ENCODE data around the gene RECQL5. TPM values are rescaled to one million over a fixed set of nuclear protein-coding genes. Genes with fewer than 3 reads are reported as not detected.

Gene RECQL5
- total and polyA plus RNA-seq, 2 of the 8 experiments (the other 6 are each of a cell fraction or from before 2014, with no cell fraction given) = 15.1 to 41.1 TPM

- H3K36me3 ChIP-seq (ENCODE audit: control insufficient read depth in 2 of 4, insufficient read depth in 4 of 4, low read length in 3 of 4) = no peaks in the 10 kb centered on the region
- WGBS, 2 experiments (ENCODE audit: extremely low coverage in 1 of 2, insufficient coverage in 1 of 2, insufficient read length in 1 of 2, insufficient replicate concordance in 2 of 2, low coverage in 1 of 2, low lambda C conversion rate in 2 of 2, missing lambda C conversion rate in 1 of 2) = 88% methylated on average over 8 of the region's 12 CpGs; no CpG with 5 or more reads in 1 of the 2 experiments
- H3K4me2 ChIP-seq (ENCODE audit: insufficient read depth in 1 of 2, low read depth in 2 of 2, low read length in 2 of 2) = no peak overlapping the region
- H2BK15ac ChIP-seq (ENCODE audit: low read length) = no peak overlapping the region
- POLR2A ChIA-PET (ENCODE audit: partially characterized antibody) = interaction anchor here (0.8 to 2.7 kb wide), 8 partner anchors 9 to 156 kb away, joined by 3 to 9 read pairs (median 4); partner anchors contain the start of gene SMIM5
- FAIRE-seq = no peak
- H2BK20ac ChIP-seq (ENCODE audit: low read length) = no peak overlapping the region
- H3K9me3 ChIP-seq (ENCODE audit: insufficient read depth in 2 of 2, low read depth in 1 of 2, low read length in 1 of 2) = no peaks in the 10 kb centered on the region
- H3K79me2 ChIP-seq (ENCODE audit: control insufficient read depth in 1 of 2, insufficient read depth in 2 of 2, low read length in 2 of 2) = no peaks in the 10 kb centered on the region
- no peaks in the 10 kb centered on the region; a peak in 2 of 7 replicates for H3K27me3 ChIP-seq (replicated peaks in 1 of 4; ENCODE audit: control insufficient read depth in 3 of 4, extremely low read depth in 1 of 4, insufficient read depth in 3 of 4, low read length in 3 of 4)
- no peak overlapping the region for H3K18ac ChIP-seq (ENCODE audit: extremely low read depth, low read length)
- H3K4me3 ChIP-seq (ENCODE audit: extremely low read depth in 1 of 4, insufficient read depth in 2 of 4, low read depth in 3 of 4, low read length in 4 of 4) = no peak overlapping the region
- no peak overlapping the region for H2AFZ ChIP-seq (ENCODE audit: low read length)
- no peak overlapping the region for H3K9ac ChIP-seq (replicated peaks in 1 of 4; ENCODE audit: extremely low read depth in 1 of 4, low read depth in 3 of 4, low read length in 3 of 4)
- H3K23ac ChIP-seq (ENCODE audit: insufficient read length) = no peak overlapping the region
- peak overlapping the region; percentile 57; the same call in 1 of the 2 replicates for H4K8ac ChIP-seq (ENCODE audit: extremely low read depth, insufficient read depth, low read length)
- no peak overlapping the region for H4K91ac ChIP-seq (replicated peaks; ENCODE audit: insufficient read length, low read length)
- no peak overlapping the region for H3K4ac ChIP-seq (replicated peaks; ENCODE audit: insufficient read length, low read depth, low read length)
- no peak overlapping the region for H2AK5ac ChIP-seq (ENCODE audit: low read depth, low read length)
- no peaks in the 10 kb centered on the region for H3K23me2 ChIP-seq (ENCODE audit: low read depth, low read length)
- peaks cover 0 to 1% of the 10 kb centered on the region in 2 experiments for H4K20me1 ChIP-seq (replicated peaks in 1 of 2; ENCODE audit: control insufficient read depth in 1 of 2, insufficient read depth in 2 of 2, low read length in 2 of 2)
- no peak for DNase-seq (ENCODE audit: low read depth in 1 of 2, low spot score in 2 of 2)
- peaks cover 0 to 4% (median 1%) of the 10 kb centered on the region in 4 experiments; a peak in 4 of 7 replicates for H3K4me1 ChIP-seq (replicated peaks in 1 of 4; ENCODE audit: control insufficient read depth in 3 of 4, insufficient read depth in 4 of 4, low read length in 3 of 4)
- no peak overlapping the region for H3K27ac ChIP-seq (ENCODE audit: low read depth, low read length)
- no peak overlapping the region for H2BK5ac ChIP-seq (ENCODE audit: low read depth, low read length)
- CTCF ChIA-PET (ENCODE audit: partially characterized antibody) = interaction anchor here (0.8 to 59.2 kb wide), 8 partner anchors 5 to 194 kb away, joined by 3 to 2200 read pairs (median 9); partner anchors contain the start of genes RECQL5, SAP30BP and SMIM5
- H2BK120ac ChIP-seq (replicated peaks; ENCODE audit: low read depth, low read length) = no peak overlapping the region
- H2BK12ac ChIP-seq (ENCODE audit: low read depth, low read length) = no peak overlapping the region
- no peak overlapping the region for H3K56ac ChIP-seq (replicated peaks; ENCODE audit: insufficient read length, low read depth, low read length)
- no peak overlapping the region for H4K5ac ChIP-seq (ENCODE audit: insufficient read length, low read depth, low read length)
- H3K79me1 ChIP-seq (ENCODE audit: low read depth, low read length) = no peaks in the 10 kb centered on the region
- H3K14ac ChIP-seq (ENCODE audit: insufficient read length) = no peak overlapping the region
- TF ChIP-seq KDM4A (IDR thresholded peaks at IDR 0.05; ENCODE audit: low read depth, low read length, severe bottlenecking) = no peak
- no peak for TF ChIP-seq SP4 (IDR thresholded peaks at IDR 0.05; ENCODE audit: low read length)
- no peak for TF ChIP-seq BRCA1 (IDR thresholded peaks at IDR 0.05; ENCODE audit: low read depth, low read length)
- no peak for TF ChIP-seq KDM5A (IDR thresholded peaks at IDR 0.05; ENCODE audit: low read length)
- TF ChIP-seq RXRA (IDR thresholded peaks at IDR 0.05; ENCODE audit: insufficient read depth, low read depth, low read length) = no peak
- no peak for TF ChIP-seq SRF (IDR thresholded peaks at IDR 0.05; ENCODE audit: low read depth, low read length)
- TF ChIP-seq MAFK (IDR thresholded peaks at IDR 0.05; ENCODE audit: low read depth, low read length) = no peak
- no peak for TF ChIP-seq JUND (IDR thresholded peaks at IDR 0.05; ENCODE audit: low read length)
- no peak for TF ChIP-seq E2F6 (IDR thresholded peaks at IDR 0.05)
- no peak for TF ChIP-seq SIRT6 (IDR thresholded peaks at IDR 0.05; ENCODE audit: low read length)
- no peak for TF ChIP-seq TCF12 (IDR thresholded peaks at IDR 0.05; ENCODE audit: low read depth, low read length)
- no peak for TF ChIP-seq CTCF (IDR thresholded peaks at IDR 0.05; ENCODE audit: control extremely low read depth in 1 of 3, insufficient read depth in 1 of 3, low read depth in 1 of 3, low read length in 3 of 3)
Observed at GRCh38 chr17:75624021-75624420, 42.9 kb downstream of the RECQL5 start.

All from H1 (cell line).